Measurements from ENCODE around the gene PTPRO.

DNA sequence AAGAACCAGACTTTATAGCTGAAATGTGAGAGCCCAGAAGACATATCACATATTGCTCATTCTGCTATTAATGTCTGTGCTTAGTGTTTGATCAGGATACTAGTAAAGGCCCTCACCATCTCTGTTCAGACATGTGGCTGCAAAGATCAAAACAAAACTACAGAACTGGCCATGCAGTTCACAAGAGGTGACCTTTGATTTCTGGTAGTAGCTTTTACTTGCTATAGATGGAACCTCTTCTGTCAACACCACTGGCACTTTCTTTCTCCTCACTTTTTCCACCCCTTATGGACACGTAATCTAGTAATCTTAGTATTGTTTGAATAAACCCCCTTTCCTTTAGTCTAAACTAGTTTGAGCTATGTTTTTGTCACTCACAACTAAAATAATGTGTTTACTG lies 252.0 kb downstream of the PTPRO start:
- TF ChIP-seq, protein P1, sequence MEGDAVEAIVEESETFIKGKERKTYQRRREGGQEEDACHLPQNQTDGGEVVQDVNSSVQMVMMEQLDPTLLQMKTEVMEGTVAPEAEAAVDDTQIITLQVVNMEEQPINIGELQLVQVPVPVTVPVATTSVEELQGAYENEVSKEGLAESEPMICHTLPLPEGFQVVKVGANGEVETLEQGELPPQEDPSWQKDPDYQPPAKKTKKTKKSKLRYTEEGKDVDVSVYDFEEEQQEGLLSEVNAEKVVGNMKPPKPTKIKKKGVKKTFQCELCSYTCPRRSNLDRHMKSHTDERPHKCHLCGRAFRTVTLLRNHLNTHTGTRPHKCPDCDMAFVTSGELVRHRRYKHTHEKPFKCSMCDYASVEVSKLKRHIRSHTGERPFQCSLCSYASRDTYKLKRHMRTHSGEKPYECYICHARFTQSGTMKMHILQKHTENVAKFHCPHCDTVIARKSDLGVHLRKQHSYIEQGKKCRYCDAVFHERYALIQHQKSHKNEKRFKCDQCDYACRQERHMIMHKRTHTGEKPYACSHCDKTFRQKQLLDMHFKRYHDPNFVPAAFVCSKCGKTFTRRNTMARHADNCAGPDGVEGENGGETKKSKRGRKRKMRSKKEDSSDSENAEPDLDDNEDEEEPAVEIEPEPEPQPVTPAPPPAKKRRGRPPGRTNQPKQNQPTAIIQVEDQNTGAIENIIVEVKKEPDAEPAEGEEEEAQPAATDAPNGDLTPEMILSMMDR (IDR thresholded peaks at IDR 0.05): no peak
- TF ChIP-seq POLR2A (IDR thresholded peaks at IDR 0.05): no peak
- TF ChIP-seq POLR2AphosphoS5 (IDR thresholded peaks at IDR 0.05; ENCODE audit: insufficient read depth in 1 of 2, low read depth in 1 of 2): no peak
